Activated CD4-positive, alpha-beta T cell treated with anti-CD3 and anti-CD28 coated beads, Interleukin-2, amount 50 U/mL, for 48 hours (primary cell): ENCODE results near the gene DLGAP4.
"Not testable (repeated sequence)": the region's sequence is repeated elsewhere in the genome, so short reads cannot be mapped to it uniquely, and the experiment has no call there.

Experiments
- DNase-seq, 2 experiments: peaks; one replicate each; pipeline ENCODE4 v3.0.0-alpha.2; 2020

Gene DLGAP4

GRCh38 chr20:36359668-36360406, 53.7 kb downstream of the DLGAP4 start:
- no peak for DNase-seq

- no peak for DNase-seq
Measured at GRCh38 chr20:36360429-36360828, 54.3 kb downstream of the DLGAP4 start.

GRCh38 chr20:36361406-36361805, 55.3 kb downstream of the DLGAP4 start:
- no peak for DNase-seq

GRCh38 chr20:36362261-36362660, 56.1 kb downstream of the DLGAP4 start:
- no peak for DNase-seq

GRCh38 chr20:36362978-36363713, 57.0 kb downstream of the DLGAP4 start:
- no peak for DNase-seq

- DNase-seq: no peak
Measured at GRCh38 chr20:36364506-36364905, 58.4 kb downstream of the DLGAP4 start.

GRCh38 chr20:36366623-36367369, 60.7 kb downstream of the DLGAP4 start:
- no peak for DNase-seq

- DNase-seq: no peak
Measured at GRCh38 chr20:36367370-36367745, 61.2 kb downstream of the DLGAP4 start.

- DNase-seq: no peak
Measured at GRCh38 chr20:36367907-36368799, 62.0 kb downstream of the DLGAP4 start.

GRCh38 chr20:36368869-36369268, 62.7 kb downstream of the DLGAP4 start:
- no peak for DNase-seq

GRCh38 chr20:36369739-36370138, 63.6 kb downstream of the DLGAP4 start:
- DNase-seq: no peak

- DNase-seq: no peak
Measured at GRCh38 chr20:36370991-36371790, 65.1 kb downstream of the DLGAP4 start.

- DNase-seq: no peak
Measured at GRCh38 chr20:36372666-36373065, 66.5 kb downstream of the DLGAP4 start.

- no peak for DNase-seq
Measured at GRCh38 chr20:36373089-36373488, 67.0 kb downstream of the DLGAP4 start.

- no peak for DNase-seq
Measured at GRCh38 chr20:36374995-36375394, 68.9 kb downstream of the DLGAP4 start.

- no peak for DNase-seq
Measured at GRCh38 chr20:36377348-36378326, 71.5 kb downstream of the DLGAP4 start.

GRCh38 chr20:36378686-36379085, 72.5 kb downstream of the DLGAP4 start:
- no peak for DNase-seq

GRCh38 chr20:36379914-36380313, 73.8 kb downstream of the DLGAP4 start:
- not testable (repeated sequence) for DNase-seq

- peak; percentile 43 to 54 for DNase-seq
Measured at GRCh38 chr20:36384022-36384619, 78.0 kb downstream of the DLGAP4 start.

GRCh38 chr20:36385503-36385902, 79.4 kb downstream of the DLGAP4 start:
- no peak for DNase-seq
